ENCODE measurements around the gene RUNX2. TPM values are rescaled to one million over a fixed set of nuclear protein-coding genes. Genes with fewer than 3 reads are reported as not detected.

Gene RUNX2
- polyA plus RNA-seq, 1 of the 3 experiments (the other 2 are of a cell fraction), result 4.4 TPM

GRCh38 chr6:45633272-45633908 is 305.3 kb downstream of the RUNX2 start:
- no peaks in the 10 kb centered on the region for H3K27me3 ChIP-seq (ENCODE audit: insufficient read depth)
- no peak for DNase-seq
- H3K4me2 ChIP-seq, result no peak overlapping the region
- H4K20me1 ChIP-seq (ENCODE audit: insufficient read depth), result no peaks in the 10 kb centered on the region
- H3F3A ChIP-seq (replicated peaks; ENCODE audit: insufficient read depth), result no peaks in the 10 kb centered on the region
- H3K4me3 ChIP-seq (ENCODE audit: low read depth in 2 of 2, low read length in 1 of 2), result no peak overlapping the region
- no peak overlapping the region for H2AFZ ChIP-seq (ENCODE audit: low read depth)
- no peaks in the 10 kb centered on the region; a peak in 1 of 4 replicates for H3K4me1 ChIP-seq (ENCODE audit: control insufficient read depth in 1 of 2, insufficient read depth in 2 of 2, low read depth in 1 of 2, low read length in 1 of 2)
- 40% methylated on average over 6 of the region's 6 CpGs for WGBS (ENCODE audit: low lambda C conversion rate)
- no peak overlapping the region for H3K27ac ChIP-seq (ENCODE audit: low read depth in 2 of 2, low read length in 1 of 2)
- H3K9me3 ChIP-seq, result no peaks in the 10 kb centered on the region
- ChIA-PET POLR2A (no interaction called here), CTCF (interaction anchor here (1.0 kb wide), 1 partner anchor 12 kb away, joined by 3 read pairs; no protein-coding TSS in a partner anchor)
- no peaks in the 10 kb centered on the region for H3K36me3 ChIP-seq (replicated peaks in 1 of 2; ENCODE audit: control insufficient read depth in 1 of 2, insufficient read depth in 2 of 2, low read length in 1 of 2)
- no peak overlapping the region for H3K9ac ChIP-seq
- no peaks in the 10 kb centered on the region for H3K9me2 ChIP-seq
- no peak for TF ChIP-seq NRF1 (IDR thresholded peaks at IDR 0.05; ENCODE audit: low read depth, low read length)
- no peak for TF ChIP-seq RXRA (IDR thresholded peaks at IDR 0.05; ENCODE audit: borderline replicate concordance, low read depth)
- no peak for TF ChIP-seq NFIC (IDR thresholded peaks at IDR 0.05; ENCODE audit: borderline replicate concordance)
- TF ChIP-seq FOSL2 (IDR thresholded peaks at IDR 0.05; ENCODE audit: borderline replicate concordance, low read depth), result no peak
- TF ChIP-seq MAX (IDR thresholded peaks at IDR 0.05; ENCODE audit: low read depth), result no peak
- TF ChIP-seq SIN3A (IDR thresholded peaks at IDR 0.05; ENCODE audit: borderline replicate concordance, low read depth, low read length), result no peak
- TF ChIP-seq ZBTB33 (IDR thresholded peaks at IDR 0.05; ENCODE audit: borderline replicate concordance, low read depth), result no peak
- TF ChIP-seq MXI1 (IDR thresholded peaks at IDR 0.05; ENCODE audit: low read depth, low read length), result no peak
- TF ChIP-seq SMC3 (IDR thresholded peaks at IDR 0.05; ENCODE audit: low read depth, low read length), result no peak
- TF ChIP-seq FOXJ3 (CRISPR knock-in tag; IDR thresholded peaks at IDR 0.05), result no peak
- no peak for TF ChIP-seq YY1 (IDR thresholded peaks at IDR 0.05; ENCODE audit: low read depth)
- TF ChIP-seq MEF2A (IDR thresholded peaks at IDR 0.05; ENCODE audit: borderline replicate concordance, low read depth), result no peak
- TF ChIP-seq TCF12 (IDR thresholded peaks at IDR 0.05), result no peak
- no peak for TF ChIP-seq USF1 (IDR thresholded peaks at IDR 0.05; ENCODE audit: borderline replicate concordance, low read depth)
- TF ChIP-seq CTCF (IDR thresholded peaks at IDR 0.05), result no peak
- TF ChIP-seq ELF1 (IDR thresholded peaks at IDR 0.05), result no peak
- TF ChIP-seq EP300 (IDR thresholded peaks at IDR 0.05; ENCODE audit: borderline replicate concordance in 1 of 2, low read depth in 1 of 2, low read length in 1 of 2), result no peak
- no peak for TF ChIP-seq TEAD4 (IDR thresholded peaks at IDR 0.05; ENCODE audit: borderline replicate concordance, insufficient read depth)
- TF ChIP-seq FOXM1 (IDR thresholded peaks at IDR 0.05; ENCODE audit: low read depth), result no peak
- no peaks in the 10 kb centered on the region for H3K79me2 ChIP-seq (ENCODE audit: insufficient read depth)
